HG03565 (cell line): Measurements from ENCODE around the gene TNFAIP8.

Experiments
- ATAC-seq: cut with Tn5 transposase; IDR thresholded peaks from one replicate; pipeline ENCODE4 v1.9.1; 2021; ENCODE audit warnings: mild to moderate bottlenecking, moderate library complexity; ENCODE audit not compliant: unreplicated experiment

TNFAIP8 gene

GRCh38 chr5:119328753-119329602, 26.8 kb upstream of the TNFAIP8 start:
- no peak for ATAC-seq

- no peak for ATAC-seq
Measured at GRCh38 chr5:119329666-119330065, 26.2 kb upstream of the TNFAIP8 start.

- no peak for ATAC-seq
Measured at GRCh38 chr5:119330367-119331183, 25.2 kb upstream of the TNFAIP8 start.

- no peak for ATAC-seq
Measured at GRCh38 chr5:119331566-119332095, 24.2 kb upstream of the TNFAIP8 start.

DNA sequence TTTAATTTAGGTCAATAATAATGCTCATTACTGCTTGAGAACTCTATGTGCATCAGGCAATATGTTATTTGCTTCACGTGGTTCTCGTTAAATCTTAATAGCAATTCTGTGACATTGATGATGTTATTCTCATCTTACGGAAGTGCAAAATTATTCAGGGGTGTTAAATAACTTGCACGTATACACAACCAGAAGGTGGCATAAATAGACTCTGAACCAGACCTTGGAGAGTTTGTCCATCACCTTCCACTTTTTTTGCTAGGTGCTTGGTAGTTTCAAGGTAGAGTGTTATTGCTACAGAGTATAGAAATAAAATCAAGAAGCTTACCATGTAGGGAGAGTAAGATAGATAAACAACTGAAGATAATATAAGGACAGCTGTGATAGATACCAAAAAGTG, 23.6 kb upstream of the TNFAIP8 start:
- ATAC-seq: no peak

DNA sequence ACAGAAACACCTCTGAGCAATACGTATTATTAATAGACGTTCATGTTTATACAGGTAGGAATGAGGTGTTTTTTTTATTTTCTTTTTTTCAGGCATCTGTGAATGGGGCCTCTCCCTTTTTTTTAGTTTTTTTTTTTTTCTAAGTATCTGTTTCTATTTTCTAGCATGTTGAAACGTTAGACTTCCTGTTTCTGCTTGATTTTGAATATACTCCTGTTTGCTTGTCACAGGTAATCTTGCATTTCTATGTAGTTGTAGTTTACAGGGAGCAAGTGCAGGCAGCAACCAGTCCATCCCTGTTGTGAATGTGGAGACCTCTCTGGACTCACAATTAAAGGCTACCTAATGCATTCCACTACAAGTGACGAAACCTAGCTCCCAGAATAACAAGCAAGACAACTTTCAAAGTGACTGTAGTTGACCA, 22.8 kb upstream of the TNFAIP8 start:
- ATAC-seq: no peak

DNA sequence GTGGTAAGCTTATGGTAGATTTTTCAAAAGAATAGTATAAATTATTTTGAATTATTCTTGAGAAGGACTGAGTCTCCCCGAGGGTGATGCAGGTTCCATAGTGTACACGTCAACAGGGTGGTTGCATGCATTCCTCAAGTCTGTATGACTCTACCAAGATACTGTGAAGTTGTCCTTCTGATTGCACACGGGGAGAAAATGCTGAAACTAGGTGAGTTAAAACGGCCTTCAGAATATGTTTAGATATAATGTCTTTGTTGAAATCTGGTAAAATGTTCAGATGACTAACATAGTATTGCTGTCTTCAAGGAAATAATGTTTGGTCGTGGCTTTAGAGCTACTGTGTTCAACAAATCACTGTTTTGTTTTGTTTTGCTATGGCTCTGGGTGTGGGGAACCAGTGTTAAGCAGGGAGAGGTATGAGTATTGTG, 22.4 kb upstream of the TNFAIP8 start:
- no peak for ATAC-seq

DNA sequence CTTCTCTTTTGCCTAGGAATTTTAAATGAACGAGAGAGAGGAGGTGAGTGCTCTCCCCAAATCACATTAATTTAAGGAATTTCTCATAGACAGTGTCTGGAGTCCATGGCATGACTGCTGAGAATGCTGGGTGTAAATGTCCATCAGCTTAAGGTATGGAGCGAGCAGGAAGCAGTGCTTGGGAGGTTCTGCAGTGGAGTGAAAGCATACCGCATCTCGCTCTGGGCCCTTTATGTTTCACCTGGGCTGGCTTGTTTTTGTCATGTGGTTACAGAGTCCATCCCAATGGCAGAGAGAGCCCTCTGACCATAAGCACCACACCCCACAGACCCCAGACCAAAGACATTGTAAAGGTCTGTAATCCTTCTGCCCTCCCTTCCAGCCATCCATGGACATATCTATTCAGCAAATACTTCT, 20.6 kb upstream of the TNFAIP8 start:
- ATAC-seq: no peak

DNA sequence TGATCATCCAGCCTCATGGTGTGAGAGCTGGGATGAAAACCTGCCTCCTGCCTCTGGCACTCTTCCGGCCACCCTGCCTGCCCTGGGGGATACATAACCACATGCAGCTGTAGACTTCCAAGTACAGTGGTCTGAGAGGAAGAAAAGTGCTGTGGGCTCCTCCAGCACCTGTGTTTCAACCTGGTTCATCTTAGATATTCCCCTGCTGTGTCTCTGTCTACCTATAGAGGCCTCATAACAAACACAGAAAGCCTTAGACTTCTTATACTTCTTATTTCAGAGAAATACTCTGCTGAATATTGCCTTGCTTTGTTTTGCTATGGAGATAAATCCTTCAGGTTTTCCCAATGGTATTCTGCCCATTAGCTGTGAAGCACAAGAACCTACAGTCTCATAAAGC, 19.6 kb upstream of the TNFAIP8 start:
- no peak for ATAC-seq

- ATAC-seq: no peak
Measured at GRCh38 chr5:119336845-119337580, 18.8 kb upstream of the TNFAIP8 start.

DNA sequence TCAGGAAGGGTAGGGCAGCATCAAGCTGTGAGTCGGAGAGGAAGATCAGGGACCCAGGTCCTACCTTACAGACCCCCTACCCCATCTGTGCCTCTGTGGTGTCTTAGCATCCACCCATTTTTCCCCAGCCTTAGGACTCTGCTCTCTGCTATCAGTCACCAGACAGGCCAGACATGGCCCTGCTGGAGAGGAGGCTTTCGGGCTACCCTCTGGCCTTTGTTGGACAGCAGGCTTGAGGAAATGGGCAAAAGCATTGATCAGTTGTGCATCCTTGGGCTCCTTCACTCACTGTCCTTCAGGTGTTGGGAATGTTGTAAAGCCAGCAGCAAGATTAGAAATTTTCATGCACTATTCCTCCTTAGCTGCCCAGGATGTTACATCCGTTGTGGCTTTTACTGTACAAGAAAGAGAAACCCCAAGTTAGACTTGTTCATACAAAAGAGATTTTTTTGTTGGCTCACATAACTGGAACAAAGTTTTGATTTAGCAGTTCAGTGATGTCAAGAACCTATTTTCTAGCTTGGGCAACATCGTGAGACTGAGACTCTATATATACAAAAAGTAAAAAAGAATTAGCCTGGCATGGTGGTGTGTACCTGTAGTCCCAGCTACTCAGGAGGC, 17.4 kb upstream of the TNFAIP8 start:
- no peak for ATAC-seq

- ATAC-seq: no peak
Measured at GRCh38 chr5:119339344-119339743, 16.5 kb upstream of the TNFAIP8 start.

GRCh38 chr5:119339965-119340364, 15.9 kb upstream of the TNFAIP8 start:
- ATAC-seq: no peak

DNA sequence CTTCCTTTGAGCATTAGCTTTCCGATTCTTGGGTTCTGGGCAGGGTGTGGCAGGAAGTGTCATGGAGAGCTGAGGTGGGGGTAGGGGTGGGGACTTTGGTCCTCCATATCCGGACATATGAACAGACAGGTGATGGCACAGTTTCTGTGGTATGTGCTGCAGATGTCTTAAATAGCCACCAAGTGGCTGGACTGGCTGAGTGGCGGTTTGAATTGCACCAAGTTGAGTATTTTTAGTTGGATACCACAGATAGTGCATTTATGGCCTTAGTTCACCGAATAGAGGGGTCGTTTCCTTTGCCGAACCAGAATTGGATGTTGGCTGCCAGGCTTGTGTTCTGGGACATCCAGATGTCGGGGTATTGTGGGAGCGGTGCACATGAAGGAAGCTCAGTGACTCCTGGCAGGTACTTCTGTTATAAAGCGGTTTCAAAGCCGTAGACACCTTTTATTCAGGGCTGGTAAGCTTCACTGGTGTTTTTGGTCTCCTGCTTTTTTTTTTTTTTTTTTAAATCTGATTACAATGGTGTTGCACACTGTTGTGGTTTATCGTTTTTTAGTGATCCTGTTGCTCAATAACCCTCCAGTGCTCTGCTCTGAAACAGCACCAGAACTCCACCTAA, 15.1 kb upstream of the TNFAIP8 start:
- ATAC-seq: peak; percentile 50

- peak; percentile 40 for ATAC-seq
Measured at GRCh38 chr5:119341452-119342349, 14.1 kb upstream of the TNFAIP8 start.

DNA sequence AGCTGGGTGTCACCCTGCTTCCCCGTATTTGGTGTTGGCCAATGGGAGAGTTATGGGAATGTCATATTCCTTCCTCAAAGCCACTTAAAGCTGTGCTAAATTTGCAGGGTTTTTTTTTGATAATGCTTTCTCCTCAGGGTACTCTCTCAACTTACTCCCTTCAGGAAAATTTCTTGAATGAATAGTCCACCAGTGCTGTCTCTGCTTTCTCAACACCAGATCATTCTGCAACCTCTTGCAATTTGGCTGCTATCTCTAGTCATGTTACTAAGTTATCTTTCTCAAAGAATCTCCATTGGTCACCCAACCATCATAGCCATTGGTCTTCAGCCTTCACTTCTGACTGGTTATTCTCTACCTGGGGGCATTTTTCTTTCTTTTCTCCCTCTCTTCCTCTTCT, 13.4 kb upstream of the TNFAIP8 start:
- no peak for ATAC-seq

- ATAC-seq: no peak
Measured at GRCh38 chr5:119343052-119343451, 12.8 kb upstream of the TNFAIP8 start.

- peak; percentile 22 for ATAC-seq
Measured at GRCh38 chr5:119343766-119344165, 12.1 kb upstream of the TNFAIP8 start.

GRCh38 chr5:119344231-119344630, 11.6 kb upstream of the TNFAIP8 start:
- no peak for ATAC-seq
